WI38 (cell line): ENCODE measurements around the gene TEX54.
"Not testable (repeated sequence)": the region's sequence is repeated elsewhere in the genome, so short reads cannot be mapped to it uniquely, and the experiment has no call there.

Source experiments
- H3K4me3 ChIP-seq: 2 replicates; pipeline ENCODE4 v1.5.1; 2011; ENCODE audit warnings: low read depth, mild to moderate bottlenecking, control low read depth, low read length
- TF ChIP-seq, protein P1 (sequence below): IDR thresholded peaks from 2 replicates; pipeline ENCODE4 v1.5.1; 2012; ENCODE audit warnings: low read depth, mild to moderate bottlenecking, control low read depth, low read length

The TEX54 gene

DNA sequence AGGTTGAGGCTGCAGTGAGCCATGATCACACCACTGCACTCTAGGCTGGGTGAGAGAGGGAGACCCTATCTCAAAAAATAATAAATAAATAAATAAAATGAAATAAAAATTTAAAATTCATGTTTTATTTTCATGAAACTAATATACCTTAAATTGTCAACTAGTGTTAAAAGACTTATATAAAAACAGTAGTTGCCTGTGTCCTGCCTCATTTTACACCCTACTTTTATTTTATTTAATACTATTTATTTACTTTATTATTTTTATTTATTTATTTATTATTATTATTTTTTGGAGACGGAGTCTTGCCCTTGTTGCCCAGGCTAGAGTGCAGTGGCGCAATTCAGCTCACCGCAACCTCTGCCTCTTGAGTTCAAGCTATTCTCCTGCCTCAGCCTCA is 11.5 kb upstream of the TEX54 start:
- no peak overlapping the region for H3K4me3 ChIP-seq
- TF ChIP-seq, protein P1, sequence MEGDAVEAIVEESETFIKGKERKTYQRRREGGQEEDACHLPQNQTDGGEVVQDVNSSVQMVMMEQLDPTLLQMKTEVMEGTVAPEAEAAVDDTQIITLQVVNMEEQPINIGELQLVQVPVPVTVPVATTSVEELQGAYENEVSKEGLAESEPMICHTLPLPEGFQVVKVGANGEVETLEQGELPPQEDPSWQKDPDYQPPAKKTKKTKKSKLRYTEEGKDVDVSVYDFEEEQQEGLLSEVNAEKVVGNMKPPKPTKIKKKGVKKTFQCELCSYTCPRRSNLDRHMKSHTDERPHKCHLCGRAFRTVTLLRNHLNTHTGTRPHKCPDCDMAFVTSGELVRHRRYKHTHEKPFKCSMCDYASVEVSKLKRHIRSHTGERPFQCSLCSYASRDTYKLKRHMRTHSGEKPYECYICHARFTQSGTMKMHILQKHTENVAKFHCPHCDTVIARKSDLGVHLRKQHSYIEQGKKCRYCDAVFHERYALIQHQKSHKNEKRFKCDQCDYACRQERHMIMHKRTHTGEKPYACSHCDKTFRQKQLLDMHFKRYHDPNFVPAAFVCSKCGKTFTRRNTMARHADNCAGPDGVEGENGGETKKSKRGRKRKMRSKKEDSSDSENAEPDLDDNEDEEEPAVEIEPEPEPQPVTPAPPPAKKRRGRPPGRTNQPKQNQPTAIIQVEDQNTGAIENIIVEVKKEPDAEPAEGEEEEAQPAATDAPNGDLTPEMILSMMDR, result no peak

DNA sequence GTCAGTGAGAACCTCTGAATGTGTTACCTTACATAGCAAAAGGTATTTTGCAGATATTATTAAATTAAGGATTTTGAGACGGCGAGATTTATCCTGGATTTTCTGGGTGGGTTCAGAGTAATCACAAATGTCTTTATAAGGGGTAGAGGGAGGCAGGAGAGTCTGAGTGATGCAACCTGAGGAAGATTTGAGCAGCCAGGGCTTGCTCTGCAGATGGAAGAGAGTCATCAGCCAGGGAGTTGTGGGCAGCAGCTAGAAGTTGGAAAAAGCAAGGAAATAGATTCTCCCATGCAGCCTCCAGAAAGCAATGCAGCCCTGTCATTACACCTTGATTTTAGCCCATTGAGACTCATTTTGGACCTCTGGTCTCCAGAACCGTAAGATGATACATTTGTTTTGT is 10.8 kb upstream of the TEX54 start:
- TF ChIP-seq, protein P1, result no peak
- no peak overlapping the region for H3K4me3 ChIP-seq

DNA sequence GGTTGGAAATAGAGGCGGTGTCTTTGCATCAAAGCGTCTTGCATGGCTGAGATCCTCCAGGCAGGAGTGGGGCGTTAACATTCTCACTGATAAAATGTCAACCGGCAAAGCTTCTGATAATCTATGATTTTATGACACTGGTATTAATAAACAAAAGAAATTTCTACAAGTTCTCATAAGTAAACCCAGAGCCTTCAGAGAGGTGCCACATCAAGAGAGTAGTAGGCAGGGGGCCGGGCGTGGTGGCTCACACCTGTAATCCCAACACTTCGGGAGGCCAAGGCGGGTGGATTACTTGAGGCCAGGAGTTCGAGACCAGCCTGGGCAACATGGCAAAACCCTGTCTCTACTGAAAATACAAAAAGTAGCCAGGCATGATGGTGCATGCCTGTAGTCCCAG is 10.2 kb upstream of the TEX54 start:
- not testable (repeated sequence) for H3K4me3 ChIP-seq

DNA sequence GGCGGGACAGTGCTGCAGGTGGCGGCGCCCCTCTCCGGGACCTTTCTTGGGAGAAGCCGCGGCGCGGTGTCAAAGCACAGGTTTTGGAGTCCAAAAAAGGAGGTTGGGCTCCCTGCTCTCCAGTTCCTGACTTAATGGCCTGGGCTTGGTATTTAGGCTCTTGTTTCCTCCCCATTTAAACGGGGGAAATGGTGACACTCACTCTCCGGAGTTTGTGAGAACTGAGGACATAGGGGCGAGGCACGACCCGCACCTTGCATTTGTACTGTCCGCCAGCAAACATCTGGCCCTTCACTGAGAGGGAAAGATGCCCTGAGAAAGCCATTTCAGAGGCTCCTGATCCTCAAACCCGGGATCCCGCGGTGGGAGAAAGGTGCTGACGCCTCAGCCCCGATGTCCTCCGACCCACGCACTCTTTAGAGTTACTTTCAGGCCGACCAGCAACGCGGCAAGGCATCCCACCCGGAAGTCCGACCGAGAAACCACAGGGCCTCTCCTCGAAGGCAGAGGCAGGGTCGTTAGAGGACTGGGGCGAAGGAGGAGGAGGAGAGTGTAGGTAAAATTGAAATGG is 9.6 kb upstream of the TEX54 start:
- peak overlapping the region; percentile 37 for H3K4me3 ChIP-seq
- TF ChIP-seq, protein P1, result no peak

DNA sequence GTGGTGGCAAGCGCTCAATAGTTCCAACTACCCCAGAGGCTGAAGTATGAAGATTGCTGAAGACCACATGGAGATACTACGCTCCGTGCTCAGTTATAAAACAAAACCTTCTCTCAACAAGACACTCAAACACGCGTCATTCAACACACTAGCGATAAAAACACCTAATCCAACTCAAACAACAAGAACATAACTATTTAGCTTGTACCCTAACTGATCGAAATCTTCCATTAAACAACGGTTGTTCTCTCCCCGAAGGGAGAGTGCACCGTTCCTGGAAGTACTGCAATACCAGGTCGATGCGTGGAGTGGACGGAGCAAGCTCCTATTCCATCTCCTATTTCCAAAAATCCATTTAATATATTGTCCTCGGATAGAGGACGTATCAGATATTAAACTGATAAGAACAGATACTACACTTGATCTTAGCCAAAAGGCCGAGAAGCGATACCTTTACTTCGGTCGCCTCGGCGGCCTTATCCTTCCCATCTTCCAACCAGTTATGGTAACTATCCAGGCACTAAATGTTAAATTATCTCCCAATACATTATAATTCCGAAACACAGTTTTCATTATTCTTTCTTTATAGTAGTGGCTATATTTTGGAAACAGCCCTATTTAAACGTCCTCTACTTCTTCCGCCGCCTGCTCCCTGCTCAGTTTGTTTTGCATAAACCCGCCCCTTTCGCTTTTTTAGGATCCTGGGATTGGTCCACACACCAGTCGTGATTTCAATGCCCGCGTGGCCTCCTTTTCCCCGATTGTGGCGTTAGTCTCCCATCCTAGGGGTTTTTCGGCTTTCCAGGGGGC is 8.9 kb upstream of the TEX54 start:
- H3K4me3 ChIP-seq, result peak overlapping the region; percentile 37
- TF ChIP-seq, protein P1, result no peak

DNA sequence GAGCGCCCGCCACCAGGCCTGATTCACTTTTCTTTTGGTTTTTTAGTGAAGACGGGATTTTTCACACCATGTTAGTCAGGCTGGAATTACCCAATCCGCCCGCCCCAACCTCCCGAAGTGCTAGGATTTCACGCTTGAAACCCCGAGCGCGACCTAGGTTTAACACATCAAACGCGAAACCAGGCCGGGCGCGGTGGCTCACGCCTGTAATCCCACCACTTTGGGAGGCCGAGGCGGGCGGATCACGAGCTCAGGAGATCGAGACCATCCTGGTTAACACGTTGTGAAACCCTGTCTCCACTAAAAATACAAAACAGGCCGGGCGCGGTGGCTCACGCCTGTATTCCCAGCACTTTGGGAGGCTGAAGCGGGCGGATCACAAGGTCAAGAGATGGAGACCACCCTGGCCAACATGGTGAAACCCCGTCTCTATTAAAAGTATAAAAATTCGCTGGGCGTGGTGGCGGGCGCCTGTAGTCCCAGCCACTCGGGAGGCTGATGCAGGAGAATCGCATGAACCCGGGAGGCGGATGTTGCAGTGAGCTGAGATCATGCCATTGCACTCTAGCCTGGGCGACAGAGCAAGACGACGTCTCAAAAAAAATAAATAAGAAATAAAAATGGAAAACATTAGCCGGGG is 8.2 kb upstream of the TEX54 start:
- peak overlapping the region; percentile 93 for H3K4me3 ChIP-seq

DNA sequence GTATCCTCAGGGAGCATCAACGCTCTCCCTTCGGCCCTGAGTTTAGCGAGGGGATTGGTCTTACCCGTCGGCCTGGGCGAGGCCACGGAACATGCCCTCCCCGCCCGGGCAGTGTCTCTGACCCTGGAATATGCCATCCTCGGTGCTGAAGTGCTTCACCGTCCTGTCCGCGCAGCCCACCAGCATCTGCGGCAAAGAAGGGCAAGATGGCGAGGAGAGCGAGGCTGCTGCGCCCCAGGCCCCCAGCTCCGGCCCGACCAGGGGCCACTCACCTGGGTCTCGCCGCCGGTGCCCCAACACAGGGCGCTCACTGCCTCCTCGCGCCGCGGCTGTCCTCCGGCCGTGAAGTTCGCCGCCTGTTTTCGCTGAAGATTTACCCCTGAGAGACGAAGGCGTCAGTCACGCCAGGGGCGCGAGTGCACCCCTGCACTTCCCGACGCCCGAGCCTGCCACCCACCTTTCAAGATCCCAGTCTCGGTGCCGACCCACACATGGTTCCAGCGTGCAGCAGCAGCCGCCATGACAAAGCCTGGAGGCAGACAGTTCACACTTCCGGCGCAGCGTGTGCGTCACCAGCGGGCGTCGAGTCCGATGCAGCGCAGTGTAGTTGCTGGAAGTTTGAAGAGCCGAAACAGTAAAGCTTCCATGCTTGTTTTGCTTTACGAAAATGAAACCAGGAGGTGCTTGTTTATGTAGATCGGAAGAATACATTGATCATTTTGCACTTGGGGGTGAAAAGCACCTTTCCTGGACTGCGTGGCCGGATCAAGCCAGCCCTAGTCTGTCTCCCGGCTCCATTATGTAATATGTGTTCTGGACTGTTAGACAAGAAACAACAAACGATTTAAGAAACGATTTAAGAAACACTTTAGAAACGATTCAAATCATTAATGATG is 6.7 kb upstream of the TEX54 start, which contains the start of gene WDR74:
WDR74 (minus strand) TSS at position 541 of the 896 bp plus-strand sequence; CDS start at position 521, 20 bp downstream.
- TF ChIP-seq, protein P1, result no peak
- peak within 1 kb of the TSS; percentile 93 for H3K4me3 ChIP-seq
